Esophagus squamous epithelium (tissue), 4 donors: ENCODE results near the gene KLHL35.

Experiments used
- POLR2A ChIP-seq, 4 donors: fragments of 450-650 bp; IDR thresholded peaks; one replicate each; pipeline ENCODE4 v1.6.1; 2017; ENCODE audit warnings: antibody characterized with exemption in 4 of 4, mild to moderate bottlenecking in 4 of 4, moderate library complexity in 3 of 4
- TF ChIP-seq, protein P1 (sequence below), 6 experiments: fragments of 450-650 bp in 4 of 6; fragments of 200-600 bp in 2 of 6; sonication (generic) in 2 of 6; IDR thresholded peaks; one replicate each; pipeline ENCODE4 v1.5.1; 2016 to 2019; ENCODE audit warnings: antibody characterized with exemption in 6 of 6, mild to moderate bottlenecking in 4 of 6, moderate library complexity in 4 of 6

DNA sequence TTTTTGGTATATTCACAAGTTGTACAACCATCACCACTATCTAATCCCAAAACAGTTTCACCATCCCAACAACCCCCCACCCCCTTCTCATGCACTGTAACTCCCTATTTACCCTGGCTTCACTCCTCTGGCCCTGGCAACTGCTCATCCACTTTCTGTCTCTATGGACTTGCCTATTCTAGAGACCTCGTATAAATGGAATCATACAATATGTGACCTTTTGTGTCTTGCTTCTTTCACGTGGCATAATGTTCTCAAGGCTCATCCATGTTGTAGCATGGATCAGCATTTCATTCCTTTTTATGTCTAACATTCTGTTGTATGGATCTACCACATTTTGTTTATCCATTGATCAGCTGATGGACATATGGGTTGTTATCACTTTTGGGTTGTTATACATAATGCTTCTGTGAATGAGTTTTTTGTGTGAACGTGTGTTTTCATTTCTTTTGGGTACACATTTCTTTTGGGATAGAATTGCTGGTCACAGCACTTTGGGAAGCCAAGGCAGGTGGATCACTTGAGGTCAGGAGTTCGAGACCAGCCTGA, 46.7 kb upstream of the KLHL35 start:
- TF ChIP-seq, protein P1, sequence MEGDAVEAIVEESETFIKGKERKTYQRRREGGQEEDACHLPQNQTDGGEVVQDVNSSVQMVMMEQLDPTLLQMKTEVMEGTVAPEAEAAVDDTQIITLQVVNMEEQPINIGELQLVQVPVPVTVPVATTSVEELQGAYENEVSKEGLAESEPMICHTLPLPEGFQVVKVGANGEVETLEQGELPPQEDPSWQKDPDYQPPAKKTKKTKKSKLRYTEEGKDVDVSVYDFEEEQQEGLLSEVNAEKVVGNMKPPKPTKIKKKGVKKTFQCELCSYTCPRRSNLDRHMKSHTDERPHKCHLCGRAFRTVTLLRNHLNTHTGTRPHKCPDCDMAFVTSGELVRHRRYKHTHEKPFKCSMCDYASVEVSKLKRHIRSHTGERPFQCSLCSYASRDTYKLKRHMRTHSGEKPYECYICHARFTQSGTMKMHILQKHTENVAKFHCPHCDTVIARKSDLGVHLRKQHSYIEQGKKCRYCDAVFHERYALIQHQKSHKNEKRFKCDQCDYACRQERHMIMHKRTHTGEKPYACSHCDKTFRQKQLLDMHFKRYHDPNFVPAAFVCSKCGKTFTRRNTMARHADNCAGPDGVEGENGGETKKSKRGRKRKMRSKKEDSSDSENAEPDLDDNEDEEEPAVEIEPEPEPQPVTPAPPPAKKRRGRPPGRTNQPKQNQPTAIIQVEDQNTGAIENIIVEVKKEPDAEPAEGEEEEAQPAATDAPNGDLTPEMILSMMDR (IDR thresholded peaks at IDR 0.05): no peak
- no peak for TF ChIP-seq POLR2A (IDR thresholded peaks at IDR 0.05)
